Right lobe of liver (tissue), 4 donors: ENCODE results near the gene THSD7B.

Experiments used
- CTCF ChIP-seq, 4 donors: fragments of 200-600 bp in 3 of 4; fragments of 450-650 bp in 1 of 4; IDR thresholded peaks; one replicate each; pipeline versions ENCODE4 v1.5.1 to v1.8.0; 2016 to 2022; ENCODE audit warnings: antibody characterized with exemption in 4 of 4, mild to moderate bottlenecking in 2 of 4
- POLR2A ChIP-seq: fragments of 450-650 bp; IDR thresholded peaks from one replicate; pipeline ENCODE4 v1.6.1; 2017; ENCODE audit warnings: antibody characterized with exemption, mild to moderate bottlenecking
- donor health status: DM: no; HTN: no; CAD: no.
- donor health status: DM: no; HTN: no; CAD: no.
- donor health status: DM: no; HTN: yes; CAD: no.

DNA sequence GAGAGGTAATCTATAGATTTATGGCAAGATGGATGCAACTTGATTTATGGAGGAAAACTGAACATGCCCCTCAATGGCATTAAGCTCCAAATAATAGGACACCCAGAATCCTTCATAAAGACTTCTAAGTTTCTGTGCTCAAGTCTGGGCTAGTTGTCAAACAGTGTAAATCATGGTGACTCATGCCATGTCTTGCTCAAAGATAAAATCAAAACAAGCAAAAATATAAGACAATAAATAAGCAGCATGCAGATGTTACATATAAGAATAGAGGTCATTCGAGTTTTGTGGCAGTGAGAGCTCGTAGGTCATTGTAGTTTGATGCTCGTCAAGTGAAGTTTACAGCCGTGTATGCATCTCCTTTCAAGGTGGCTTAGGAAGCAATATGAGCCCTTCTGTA is 403.2 kb downstream of the THSD7B start:
- no peak for TF ChIP-seq POLR2A
- TF ChIP-seq CTCF (IDR thresholded peaks at IDR 0.05) = no peak
